ENCODE measurements around the gene PIK3R6.

PIK3R6 gene

DNA sequence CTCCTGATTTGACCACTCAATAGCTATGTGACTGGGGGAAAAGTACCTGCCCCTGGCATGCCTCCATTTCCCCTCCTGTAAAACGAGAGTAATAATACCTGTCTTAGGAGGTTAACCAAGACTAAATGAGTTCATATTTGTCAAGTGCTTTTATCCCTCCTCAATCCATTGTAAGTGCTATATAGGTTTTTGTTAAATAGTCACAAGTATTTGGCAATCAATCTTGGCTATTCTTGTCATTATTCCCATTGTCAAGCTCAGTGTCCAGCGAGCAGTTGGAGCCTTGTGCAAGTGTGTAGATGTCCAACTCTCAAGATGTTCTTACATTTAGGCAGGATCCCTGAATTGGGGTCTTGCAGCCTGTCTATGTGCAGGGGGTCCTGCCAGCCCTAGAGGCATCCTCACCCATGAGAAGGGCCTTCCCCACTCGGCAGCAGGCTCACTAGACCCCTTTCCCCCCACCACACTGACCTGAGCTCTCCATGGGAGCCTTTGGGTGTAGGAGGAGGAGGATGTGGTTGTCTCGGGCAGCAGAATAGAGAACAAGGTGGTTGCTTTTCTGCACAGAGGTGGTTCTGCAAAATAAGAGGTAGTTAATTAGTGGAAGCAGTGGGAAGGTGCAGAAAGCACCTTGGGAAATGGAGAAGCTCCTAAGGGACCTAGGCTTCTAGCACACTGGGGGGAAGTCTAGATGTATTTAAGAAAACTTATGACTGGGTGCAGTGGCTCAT is 18.0 kb downstream of the PIK3R6 start:
- H3K9ac ChIP-seq: no peak overlapping the region
- H3K4me2 ChIP-seq: no peak overlapping the region
- H3K27ac ChIP-seq: no peak overlapping the region
- no peaks in the 10 kb centered on the region for H3K4me1 ChIP-seq (ENCODE audit: low read depth, poor library complexity, severe bottlenecking)
- H3K79me2 ChIP-seq (ENCODE audit: insufficient read depth, low read depth): no peaks in the 10 kb centered on the region
- no peaks in the 10 kb centered on the region for H3K36me3 ChIP-seq (ENCODE audit: insufficient read depth)
- H4K20me1 ChIP-seq (ENCODE audit: insufficient read depth): no peaks in the 10 kb centered on the region
- H3K27me3 ChIP-seq (ENCODE audit: insufficient read depth, low read depth): no peaks in the 10 kb centered on the region
- no peak overlapping the region for H2AFZ ChIP-seq (ENCODE audit: low read depth)
- H3K4me3 ChIP-seq (IDR thresholded peaks at IDR 0.05; ENCODE audit: insufficient read depth, low read depth, low read length): no peak overlapping the region
- TF ChIP-seq, protein P1, sequence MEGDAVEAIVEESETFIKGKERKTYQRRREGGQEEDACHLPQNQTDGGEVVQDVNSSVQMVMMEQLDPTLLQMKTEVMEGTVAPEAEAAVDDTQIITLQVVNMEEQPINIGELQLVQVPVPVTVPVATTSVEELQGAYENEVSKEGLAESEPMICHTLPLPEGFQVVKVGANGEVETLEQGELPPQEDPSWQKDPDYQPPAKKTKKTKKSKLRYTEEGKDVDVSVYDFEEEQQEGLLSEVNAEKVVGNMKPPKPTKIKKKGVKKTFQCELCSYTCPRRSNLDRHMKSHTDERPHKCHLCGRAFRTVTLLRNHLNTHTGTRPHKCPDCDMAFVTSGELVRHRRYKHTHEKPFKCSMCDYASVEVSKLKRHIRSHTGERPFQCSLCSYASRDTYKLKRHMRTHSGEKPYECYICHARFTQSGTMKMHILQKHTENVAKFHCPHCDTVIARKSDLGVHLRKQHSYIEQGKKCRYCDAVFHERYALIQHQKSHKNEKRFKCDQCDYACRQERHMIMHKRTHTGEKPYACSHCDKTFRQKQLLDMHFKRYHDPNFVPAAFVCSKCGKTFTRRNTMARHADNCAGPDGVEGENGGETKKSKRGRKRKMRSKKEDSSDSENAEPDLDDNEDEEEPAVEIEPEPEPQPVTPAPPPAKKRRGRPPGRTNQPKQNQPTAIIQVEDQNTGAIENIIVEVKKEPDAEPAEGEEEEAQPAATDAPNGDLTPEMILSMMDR (conservative IDR thresholded peaks at IDR 0.05; ENCODE audit: low read depth, low read length): no peak

GRCh38 chr17:8847891-8848290 is 19.6 kb downstream of the PIK3R6 start:
- TF ChIP-seq, protein P1 (conservative IDR thresholded peaks at IDR 0.05; ENCODE audit: low read depth, low read length): no peak
- H4K20me1 ChIP-seq (ENCODE audit: insufficient read depth): no peaks in the 10 kb centered on the region
- H3K4me2 ChIP-seq: no peak overlapping the region
- no peak overlapping the region for H2AFZ ChIP-seq (ENCODE audit: low read depth)
- no peak overlapping the region for H3K27ac ChIP-seq
- no peaks in the 10 kb centered on the region for H3K4me1 ChIP-seq (ENCODE audit: low read depth, poor library complexity, severe bottlenecking)
- H3K79me2 ChIP-seq (ENCODE audit: insufficient read depth, low read depth): no peaks in the 10 kb centered on the region
- H3K4me3 ChIP-seq (IDR thresholded peaks at IDR 0.05; ENCODE audit: insufficient read depth, low read depth, low read length): no peak overlapping the region
- H3K9ac ChIP-seq: no peak overlapping the region
- H3K36me3 ChIP-seq (ENCODE audit: insufficient read depth): no peaks in the 10 kb centered on the region
- no peaks in the 10 kb centered on the region for H3K27me3 ChIP-seq (ENCODE audit: insufficient read depth, low read depth)

DNA sequence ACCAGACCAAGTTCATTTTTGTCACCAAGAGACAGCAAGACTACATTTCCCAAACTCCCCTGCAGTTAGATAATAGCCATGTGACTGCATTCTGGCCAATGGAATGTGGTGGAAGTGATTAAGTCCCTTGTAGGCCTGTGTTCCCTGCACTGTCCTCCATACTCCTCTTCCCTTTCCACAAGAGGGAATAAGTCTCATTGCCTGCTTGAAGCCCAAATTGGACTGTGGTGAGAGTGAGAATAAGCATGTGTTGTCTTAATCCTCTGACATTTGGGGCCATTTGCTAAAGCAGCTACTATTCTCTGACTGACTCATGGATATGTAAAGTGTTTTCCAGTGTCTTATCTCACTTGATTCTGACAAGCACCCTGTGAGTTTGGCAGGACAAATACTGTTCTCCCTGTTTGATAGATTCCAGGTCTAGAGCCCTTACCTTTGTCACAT is 20.7 kb downstream of the PIK3R6 start:
- no peaks in the 10 kb centered on the region for H4K20me1 ChIP-seq (ENCODE audit: insufficient read depth)
- H3K27me3 ChIP-seq (ENCODE audit: insufficient read depth, low read depth): no peaks in the 10 kb centered on the region
- H3K4me2 ChIP-seq: no peak overlapping the region
- H3K36me3 ChIP-seq (ENCODE audit: insufficient read depth): no peaks in the 10 kb centered on the region
- no peak overlapping the region for H2AFZ ChIP-seq (ENCODE audit: low read depth)
- no peaks in the 10 kb centered on the region for H3K4me1 ChIP-seq (ENCODE audit: low read depth, poor library complexity, severe bottlenecking)
- H3K4me3 ChIP-seq (IDR thresholded peaks at IDR 0.05; ENCODE audit: insufficient read depth, low read depth, low read length): no peak overlapping the region
- H3K9ac ChIP-seq: no peak overlapping the region
- TF ChIP-seq, protein P1 (conservative IDR thresholded peaks at IDR 0.05; ENCODE audit: low read depth, low read length): no peak
- H3K79me2 ChIP-seq (ENCODE audit: insufficient read depth, low read depth): no peaks in the 10 kb centered on the region
- H3K27ac ChIP-seq: no peak overlapping the region

GRCh38 chr17:8844229-8845218 is 22.9 kb downstream of the PIK3R6 start:
- H3K4me2 ChIP-seq: no peak overlapping the region
- no peak overlapping the region for H3K27ac ChIP-seq
- TF ChIP-seq, protein P1 (conservative IDR thresholded peaks at IDR 0.05; ENCODE audit: low read depth, low read length): no peak
- no peaks in the 10 kb centered on the region for H3K79me2 ChIP-seq (ENCODE audit: insufficient read depth, low read depth)
- H3K9ac ChIP-seq: no peak overlapping the region
- H2AFZ ChIP-seq (ENCODE audit: low read depth): no peak overlapping the region
- H3K36me3 ChIP-seq (ENCODE audit: insufficient read depth): no peaks in the 10 kb centered on the region
- H4K20me1 ChIP-seq (ENCODE audit: insufficient read depth): no peaks in the 10 kb centered on the region
- H3K27me3 ChIP-seq (ENCODE audit: insufficient read depth, low read depth): no peaks in the 10 kb centered on the region
- no peak overlapping the region for H3K4me3 ChIP-seq (IDR thresholded peaks at IDR 0.05; ENCODE audit: insufficient read depth, low read depth, low read length)
- H3K4me1 ChIP-seq (ENCODE audit: low read depth, poor library complexity, severe bottlenecking): no peaks in the 10 kb centered on the region
